GM20000 (cell line): ENCODE data around the gene GARIN3.

Source experiments
- DNase-seq: peaks from one replicate; pipeline ENCODE4 v3.0.0; 2012; ENCODE audit warnings: low spot score
- TF ChIP-seq, protein P1 (sequence below): IDR thresholded peaks from 2 replicates; pipeline ENCODE4 v1.5.1; 2012; ENCODE audit warnings: mild to moderate bottlenecking, control low read depth; ENCODE audit errors: extremely low read depth, missing control alignments

Gene GARIN3

DNA sequence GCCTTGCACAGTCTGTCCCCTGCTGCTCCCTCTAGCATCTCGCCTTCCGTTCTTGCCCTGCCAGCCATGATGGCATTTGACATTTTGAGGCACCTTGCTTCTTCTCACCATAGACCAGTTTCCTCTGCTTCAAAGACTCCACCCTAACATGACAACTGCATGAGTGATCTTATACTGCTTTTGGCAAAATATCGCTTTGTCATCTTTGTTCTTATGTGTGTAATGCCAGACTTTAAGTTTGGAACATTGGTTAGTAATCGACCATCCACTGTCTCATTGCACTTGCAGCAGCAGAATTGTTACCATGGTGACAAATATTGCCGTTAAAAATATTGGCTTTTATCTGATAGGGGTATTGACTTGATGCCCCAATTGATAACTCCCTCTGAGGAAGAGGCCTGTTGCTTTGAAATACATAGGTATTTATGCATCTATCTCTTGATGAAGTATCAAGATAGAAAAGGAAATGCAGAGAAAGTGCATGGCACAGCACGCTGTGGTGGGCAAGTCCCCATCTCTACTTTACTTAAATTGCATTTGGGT is 6.8 kb downstream of the GARIN3 start:
- DNase-seq, result no peak
- TF ChIP-seq, protein P1, sequence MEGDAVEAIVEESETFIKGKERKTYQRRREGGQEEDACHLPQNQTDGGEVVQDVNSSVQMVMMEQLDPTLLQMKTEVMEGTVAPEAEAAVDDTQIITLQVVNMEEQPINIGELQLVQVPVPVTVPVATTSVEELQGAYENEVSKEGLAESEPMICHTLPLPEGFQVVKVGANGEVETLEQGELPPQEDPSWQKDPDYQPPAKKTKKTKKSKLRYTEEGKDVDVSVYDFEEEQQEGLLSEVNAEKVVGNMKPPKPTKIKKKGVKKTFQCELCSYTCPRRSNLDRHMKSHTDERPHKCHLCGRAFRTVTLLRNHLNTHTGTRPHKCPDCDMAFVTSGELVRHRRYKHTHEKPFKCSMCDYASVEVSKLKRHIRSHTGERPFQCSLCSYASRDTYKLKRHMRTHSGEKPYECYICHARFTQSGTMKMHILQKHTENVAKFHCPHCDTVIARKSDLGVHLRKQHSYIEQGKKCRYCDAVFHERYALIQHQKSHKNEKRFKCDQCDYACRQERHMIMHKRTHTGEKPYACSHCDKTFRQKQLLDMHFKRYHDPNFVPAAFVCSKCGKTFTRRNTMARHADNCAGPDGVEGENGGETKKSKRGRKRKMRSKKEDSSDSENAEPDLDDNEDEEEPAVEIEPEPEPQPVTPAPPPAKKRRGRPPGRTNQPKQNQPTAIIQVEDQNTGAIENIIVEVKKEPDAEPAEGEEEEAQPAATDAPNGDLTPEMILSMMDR, result no peak

DNA sequence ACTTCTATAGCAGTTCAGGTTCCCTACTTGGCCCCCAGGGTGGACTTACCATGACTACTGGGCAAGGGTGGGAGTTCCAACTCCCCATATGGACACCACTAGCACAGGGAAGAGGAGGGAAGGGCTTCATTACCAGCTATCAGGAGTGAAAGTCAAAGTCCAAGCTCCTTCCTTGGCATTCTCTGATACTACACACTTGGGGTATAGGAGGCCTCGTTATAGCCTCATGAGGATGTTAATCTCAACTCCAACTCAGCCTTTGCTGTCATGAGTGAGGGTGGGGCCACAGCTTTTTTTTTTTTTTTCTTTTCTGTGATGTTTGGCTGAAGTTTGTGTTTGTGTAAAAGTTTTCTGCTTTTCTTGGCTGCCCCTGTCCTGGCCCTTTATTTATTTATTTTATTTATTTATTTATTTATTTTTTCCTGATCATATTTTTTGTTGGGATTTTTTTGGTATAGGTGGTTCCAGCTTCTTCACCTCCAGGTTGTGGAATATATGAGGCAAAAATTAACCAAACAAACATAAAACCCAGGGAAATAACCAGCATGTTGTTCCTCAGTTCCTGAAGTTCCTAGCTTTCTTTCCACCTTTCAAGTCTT is 8.7 kb downstream of the GARIN3 start:
- no peak for DNase-seq
- TF ChIP-seq, protein P1, result no peak

DNA sequence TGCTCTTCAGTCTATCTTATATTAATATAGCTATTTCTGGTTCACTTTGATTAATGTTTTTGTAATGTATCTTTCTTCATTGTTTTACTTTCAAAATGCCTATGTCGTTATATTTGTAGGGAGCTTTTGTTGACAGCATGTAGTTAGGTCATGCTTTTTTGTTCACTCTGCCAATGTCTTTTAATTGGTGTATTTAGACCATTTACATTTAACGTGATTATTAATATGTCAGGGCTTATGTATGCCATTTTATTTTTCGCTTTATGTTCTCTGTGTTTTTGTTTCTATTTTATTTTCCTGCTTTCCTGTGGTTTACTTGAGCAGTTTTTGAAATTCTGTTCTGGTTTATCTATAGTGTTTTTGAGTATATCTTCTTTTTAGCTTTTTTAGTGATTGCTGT is 10.8 kb downstream of the GARIN3 start:
- no peak for DNase-seq
- TF ChIP-seq, protein P1, result no peak

DNA sequence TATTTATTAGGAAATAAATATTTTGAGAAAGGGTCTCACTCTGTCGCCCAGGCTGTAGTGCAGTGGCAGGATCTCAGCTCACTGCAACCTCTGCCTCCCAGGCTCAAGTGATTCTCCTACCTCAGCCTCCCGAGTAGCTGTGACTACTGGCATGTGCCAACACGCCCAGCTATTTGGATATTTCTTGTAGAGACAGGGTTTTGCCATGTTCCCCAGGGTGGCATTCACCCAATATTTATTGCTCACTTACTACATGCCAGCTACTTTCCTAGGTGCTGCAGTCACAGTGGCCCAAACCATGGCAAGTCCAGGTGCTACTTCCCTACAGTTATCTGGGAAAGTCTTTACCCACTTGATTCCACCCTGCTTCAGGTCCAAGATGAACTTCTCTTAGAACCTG is 15.1 kb downstream of the GARIN3 start:
- DNase-seq, result no peak
- TF ChIP-seq, protein P1, result no peak

DNA sequence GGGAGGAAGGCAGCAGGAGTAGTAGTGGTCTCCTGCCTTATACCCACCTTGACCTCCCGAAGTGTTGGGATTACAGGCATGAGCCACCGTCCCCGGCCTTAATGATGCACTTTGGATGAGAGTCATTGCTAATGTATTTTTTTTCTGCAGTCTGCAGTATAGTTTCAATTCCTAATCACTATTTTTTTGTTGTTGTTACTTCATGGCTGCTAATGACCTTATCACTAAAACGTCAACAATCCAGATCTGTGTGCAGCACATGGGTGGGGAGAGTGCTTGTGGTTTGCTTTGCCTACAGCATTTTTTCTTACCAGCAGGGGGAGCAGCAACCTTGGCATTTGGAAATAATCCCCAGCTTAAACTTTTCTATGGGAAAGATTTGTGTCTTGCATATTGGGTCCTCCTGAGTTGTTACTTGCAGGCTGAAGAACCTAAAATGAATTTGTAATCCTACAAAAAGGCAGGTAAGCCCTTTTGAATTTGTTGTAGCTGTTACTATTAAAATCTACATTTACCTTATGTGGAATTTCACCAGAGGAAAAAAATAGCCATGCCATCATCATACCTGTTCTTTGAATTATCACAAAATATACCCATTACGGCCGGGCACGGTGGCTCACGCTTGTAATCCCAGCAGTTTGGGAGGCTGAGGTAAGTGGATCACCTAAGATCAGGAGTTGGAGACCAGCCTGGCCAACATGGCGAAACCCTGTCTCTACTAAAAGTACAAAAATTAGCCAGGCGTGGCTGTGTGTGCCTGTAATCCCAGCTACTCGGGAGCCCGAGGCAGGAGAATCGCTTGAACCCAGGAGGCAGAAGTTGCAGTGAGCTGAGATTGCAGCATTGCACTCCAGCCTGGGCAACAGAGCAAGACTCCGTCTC is 17.1 kb downstream of the GARIN3 start:
- peak; percentile 65 for DNase-seq
- TF ChIP-seq, protein P1, result peak; percentile 72

DNA sequence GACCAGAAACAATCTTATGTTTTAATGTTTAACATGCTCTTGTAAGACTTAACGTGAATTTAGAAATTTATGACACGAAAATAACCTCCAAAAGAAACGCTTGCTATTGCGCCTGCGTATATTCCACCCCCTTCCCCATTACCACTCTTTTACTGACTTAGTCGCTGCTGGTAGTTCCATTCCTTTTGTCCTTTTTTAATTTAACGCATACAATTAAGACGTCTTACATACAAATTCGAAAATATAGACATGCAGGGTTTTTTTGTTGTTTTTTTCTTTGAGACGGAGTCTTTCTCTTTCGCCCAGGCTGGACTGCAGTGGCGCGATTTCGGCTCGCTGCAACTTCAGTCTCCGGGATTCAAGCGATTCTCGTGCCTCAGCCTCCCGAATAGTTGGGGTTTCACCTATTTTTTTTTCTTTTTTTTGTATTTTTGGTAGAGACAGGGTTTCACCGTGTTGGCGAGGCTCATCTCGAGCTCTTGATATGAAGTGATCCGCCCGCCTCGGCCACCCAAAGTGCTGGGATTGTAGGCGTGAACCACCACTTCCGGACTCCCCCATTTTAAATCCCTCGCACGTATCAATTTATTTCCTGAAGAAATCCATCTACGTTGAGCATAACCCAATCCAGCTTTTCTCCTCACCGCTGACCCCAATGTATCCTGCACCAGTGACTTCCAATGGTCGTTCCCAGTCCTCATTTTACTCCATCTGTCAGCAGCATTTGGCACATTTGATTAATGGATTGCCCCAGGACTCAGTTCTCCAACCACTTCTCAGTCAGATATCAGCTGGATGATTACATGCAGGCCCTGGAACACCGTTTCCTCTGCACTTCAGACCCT is 22.7 kb downstream of the GARIN3 start:
- TF ChIP-seq, protein P1, result no peak
- peak; percentile 55 for DNase-seq
